HG03159 (cell line): Measurements from ENCODE around the gene RNF208.

Experiments used
- ATAC-seq: cut with Tn5 transposase; IDR thresholded peaks from one replicate; pipeline ENCODE4 v1.9.1; 2021; ENCODE audit warnings: mild to moderate bottlenecking, moderate library complexity; ENCODE audit not compliant: unreplicated experiment

RNF208 gene

GRCh38 chr9:137178201-137178938 lies 43.7 kb downstream of the RNF208 start:
- no peak for ATAC-seq

DNA sequence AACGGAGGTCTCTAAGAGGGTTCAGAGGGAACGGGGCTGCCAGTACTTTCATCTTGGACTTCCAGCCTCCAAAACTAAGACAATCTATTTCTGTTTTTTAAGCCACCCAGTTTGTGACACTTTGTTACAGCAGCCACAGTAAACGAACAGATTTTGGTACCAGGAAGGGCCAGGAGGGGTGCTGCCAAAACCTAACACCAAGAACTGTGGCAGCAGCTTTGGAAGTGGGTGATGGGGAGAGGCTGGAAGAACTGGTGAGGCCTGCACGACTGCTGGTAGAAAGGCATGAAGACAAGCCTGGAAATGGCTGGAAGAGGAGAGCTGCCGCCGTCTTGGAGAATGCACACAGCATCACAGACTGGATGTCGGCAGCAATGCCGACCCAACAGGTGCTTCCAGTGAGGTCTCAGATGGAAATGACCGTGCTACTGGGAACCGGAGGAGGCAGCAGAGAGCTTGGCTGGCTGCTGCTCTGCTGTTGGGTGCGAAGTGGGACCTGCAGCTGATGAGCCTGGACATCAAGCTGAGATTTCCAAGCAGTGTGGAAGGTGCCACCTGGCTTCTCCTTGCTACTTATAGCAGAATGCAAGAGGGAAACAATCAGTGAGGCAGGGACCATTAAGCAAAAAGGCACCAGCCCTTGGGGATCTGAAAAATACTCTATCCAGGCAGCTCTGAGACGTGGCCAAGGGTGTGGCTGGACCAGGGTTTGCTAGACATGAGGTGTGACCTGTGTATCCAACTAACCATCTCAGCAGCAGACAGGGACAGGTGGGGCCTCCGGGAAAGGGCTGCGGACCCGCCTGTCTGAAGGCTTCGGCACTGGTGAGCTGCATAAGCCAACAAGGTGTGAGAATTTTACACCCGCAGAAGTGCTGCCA lies 45.5 kb downstream of the RNF208 start:
- ATAC-seq = no peak

DNA sequence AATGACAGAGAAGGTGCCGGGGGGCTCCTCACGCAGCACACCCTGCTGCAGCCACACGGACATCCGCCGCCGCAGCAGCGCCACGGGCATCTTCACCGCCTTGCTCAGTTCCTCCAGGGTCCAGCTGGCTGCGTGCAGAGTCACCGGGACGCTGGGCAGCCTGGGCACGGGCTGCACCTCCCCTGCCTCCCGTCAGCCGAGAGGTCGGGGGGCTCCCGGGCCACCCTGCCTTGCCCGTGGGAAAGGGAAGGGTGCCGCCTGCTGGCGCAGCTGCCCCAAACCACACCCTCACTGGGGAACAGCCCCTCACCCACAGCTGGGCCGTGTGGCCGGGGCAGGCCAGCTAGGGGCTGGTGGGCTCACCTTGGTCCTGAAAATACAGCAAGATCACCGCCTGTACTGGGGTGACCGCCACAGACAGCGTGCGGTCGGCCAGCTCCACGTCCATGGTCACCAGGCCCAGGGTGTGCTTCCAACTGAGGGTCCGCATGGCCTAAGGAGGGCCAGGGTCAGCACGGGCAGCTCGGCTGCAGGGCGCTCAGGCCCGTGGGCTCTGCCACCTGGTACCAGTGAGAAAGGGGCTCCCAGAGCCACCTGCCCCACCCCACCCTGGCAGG lies 46.6 kb downstream of the RNF208 start:
- ATAC-seq = no peak

DNA sequence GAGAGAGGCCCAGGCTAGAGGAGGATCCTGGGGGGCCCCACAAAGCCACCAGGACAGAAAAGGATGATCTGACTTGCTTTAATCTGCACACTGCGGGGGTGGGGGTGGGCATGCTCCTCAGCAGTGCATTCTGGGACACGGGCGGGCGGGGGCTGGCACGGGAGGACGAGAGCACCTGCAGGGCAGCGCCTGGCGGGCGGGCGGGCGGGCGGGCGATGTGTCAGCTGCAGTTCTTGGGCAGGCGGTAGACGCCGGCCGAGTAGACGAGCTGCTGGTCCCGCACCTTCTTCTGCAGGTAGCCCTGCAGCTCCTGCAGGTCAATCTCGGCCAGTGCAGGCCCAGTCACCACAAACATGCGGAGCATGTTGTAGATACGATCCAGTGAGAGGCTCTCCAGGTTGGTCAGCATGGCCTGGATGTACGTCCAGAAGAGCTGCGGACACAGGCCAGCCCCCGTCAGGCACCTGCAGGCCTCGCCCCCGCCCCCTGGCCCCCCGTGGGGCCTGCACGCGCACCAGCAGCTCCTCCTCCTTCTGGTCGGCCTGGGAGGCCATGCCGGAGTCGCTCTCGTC lies 47.2 kb downstream of the RNF208 start:
- ATAC-seq = no peak

DNA sequence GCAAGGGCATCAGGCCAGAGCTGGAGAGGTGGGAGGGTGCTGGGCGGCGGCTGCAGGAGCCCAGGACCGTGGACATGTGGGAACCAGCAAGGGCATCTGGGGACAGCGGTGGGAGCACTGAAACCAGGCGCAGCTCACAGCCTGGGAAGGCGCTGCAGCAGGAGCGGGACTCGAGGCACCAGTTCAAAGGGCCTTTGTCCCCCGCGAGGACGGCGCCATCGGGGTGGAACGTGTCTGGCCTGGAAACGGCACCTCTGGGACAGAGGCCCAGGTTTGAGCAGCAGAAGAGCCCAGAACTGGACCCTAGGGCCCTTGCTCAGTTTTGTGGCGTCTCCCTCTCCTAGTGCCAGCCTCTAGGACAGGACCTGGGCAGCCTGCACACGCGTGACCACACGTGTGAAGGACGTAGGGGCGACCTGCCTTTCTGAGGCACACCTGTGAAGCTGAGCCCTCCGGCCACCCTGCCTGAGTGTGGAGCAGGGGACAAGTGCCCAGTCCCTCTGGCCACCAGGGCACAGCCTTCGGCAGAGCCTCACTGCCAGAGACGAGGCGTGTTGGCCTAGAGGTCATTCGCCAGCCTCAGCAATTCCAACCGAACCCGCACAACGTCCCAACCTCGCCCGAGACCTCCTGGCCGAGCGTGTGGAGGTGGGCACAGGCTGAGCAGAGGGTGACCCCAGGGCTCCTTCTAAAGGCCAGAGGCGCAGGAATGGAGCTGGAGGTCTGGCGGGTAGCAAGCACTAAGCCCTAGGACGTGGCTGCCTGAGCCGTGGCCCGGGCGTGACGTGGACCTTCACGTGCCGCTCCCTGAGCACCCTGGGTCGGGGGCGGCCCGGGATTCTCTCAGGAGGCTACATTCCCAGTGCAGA lies 48.0 kb downstream of the RNF208 start:
- no peak for ATAC-seq

- ATAC-seq = no peak
These were observed 48.9 kb downstream of the RNF208 start for GRCh38 chr9:137172901-137173795.

- no peak for ATAC-seq
These were observed 50.7 kb downstream of the RNF208 start for GRCh38 chr9:137171149-137171900.

GRCh38 chr9:137170486-137171148 lies 51.4 kb downstream of the RNF208 start:
- ATAC-seq = no peak
